T-helper 17 cell (primary cell): ENCODE measurements around the gene TSC2. TPM values are rescaled to one million over a fixed set of nuclear protein-coding genes. Genes with fewer than 3 reads are reported as not detected.
"Not testable (repeated sequence)": the region's sequence is repeated elsewhere in the genome, so short reads cannot be mapped to it uniquely, and the experiment has no call there.

ENCODE experiments used
- ATAC-seq: fragments of 150-1000 bp; cut with Tn5 transposase; 2 replicates; pipeline ENCODE4 v1.10.0; 2021; ENCODE audit warnings: mild to moderate bottlenecking, moderate library complexity
- DNase-seq, 3 donors: peaks; one replicate each; pipeline versions ENCODE4 v3.0.0 to v3.0.0-alpha.2; 2020 to 2021
- H3K9me3 ChIP-seq: one replicate; pipeline ENCODE4 v1.7.0; 2013; ENCODE audit warnings: low read length, mild to moderate bottlenecking; ENCODE audit not compliant: control insufficient read depth, poor library complexity, severe bottlenecking
- H3K27ac Mint-ChIP-seq: one replicate; pipeline ENCODE4 v1.8.0; 2022; ENCODE audit warnings: mild to moderate bottlenecking, moderate library complexity, mixed read lengths
- H3K27me3 Mint-ChIP-seq: one replicate; pipeline ENCODE4 v1.8.0; 2022; ENCODE audit warnings: mixed read lengths
- H3K36me3 Mint-ChIP-seq: one replicate; pipeline ENCODE4 v1.8.0; 2022; ENCODE audit warnings: low read depth, mixed read lengths
- H3K4me1 Mint-ChIP-seq: one replicate; pipeline ENCODE4 v1.8.0; 2022; ENCODE audit warnings: mild to moderate bottlenecking, mixed read lengths
- H3K4me3 Mint-ChIP-seq: one replicate; pipeline ENCODE4 v1.8.0; 2022; ENCODE audit warnings: mild to moderate bottlenecking, moderate library complexity, mixed read lengths
- total RNA-seq, 4 donors: library from RNA in 2 of 4; stranded (reverse) in 2 of 4; gene quantifications; one replicate each; pipeline ENCODE4 v1.2.3 and lab custom pipeline; 2022 to 2026

Gene TSC2
- total RNA-seq, 2 donors from 2014 or later = 123 TPM

DNA sequence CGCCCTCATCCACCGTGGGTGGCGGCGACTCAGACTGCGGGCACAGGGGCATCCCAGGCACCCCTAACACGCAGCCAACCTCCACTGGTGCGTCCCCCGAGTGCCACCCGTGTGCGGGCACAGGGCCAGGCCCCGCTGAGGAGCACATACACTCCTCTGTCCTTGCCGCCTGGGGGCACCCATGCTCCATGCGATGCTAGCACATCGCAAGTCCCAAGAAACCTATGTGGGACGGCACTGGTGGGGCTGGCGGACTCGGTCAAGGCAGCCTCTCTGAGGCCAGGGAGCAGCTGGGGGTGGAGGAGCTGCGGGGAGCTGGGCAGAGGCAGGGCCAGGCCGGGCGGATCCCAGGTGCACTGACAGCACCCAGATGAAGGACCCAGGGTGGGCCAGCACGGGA lies 42.1 kb upstream of the TSC2 start:
- Mint-ChIP-seq H3K4me1 (peaks cover 25% of the 10 kb centered on the region), H3K4me3 (no peak overlapping the region), H3K27me3 (no peaks in the 10 kb centered on the region), H3K27ac (no peak overlapping the region), H3K36me3 (no peaks in the 10 kb centered on the region)
- DNase-seq (no peak), ATAC-seq (no peak)
- no peaks in the 10 kb centered on the region for H3K9me3 ChIP-seq

DNA sequence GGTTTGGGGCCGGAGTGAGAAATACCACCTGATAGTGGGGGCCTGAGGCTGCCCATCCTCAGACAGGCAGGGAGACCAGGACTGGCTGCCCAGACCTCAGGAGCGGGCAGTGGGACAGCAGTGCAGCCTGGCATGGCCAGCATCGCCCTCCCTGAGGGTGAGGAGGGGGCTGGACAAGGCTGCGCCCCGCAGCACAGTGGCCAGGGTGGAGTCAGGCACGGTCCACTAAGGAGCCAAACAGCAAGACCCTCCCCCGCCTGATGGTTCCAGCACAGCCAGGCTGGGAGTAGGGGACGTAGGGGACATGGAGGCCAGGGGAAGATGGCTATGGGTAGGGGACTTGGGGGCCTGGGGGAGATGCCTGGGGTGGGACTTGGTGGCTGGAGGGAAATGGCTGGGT lies 41.5 kb upstream of the TSC2 start:
- no peaks in the 10 kb centered on the region for H3K9me3 ChIP-seq
- Mint-ChIP-seq H3K27me3 (no peaks in the 10 kb centered on the region), H3K27ac (peak overlapping the region; percentile 83), H3K36me3 (no peaks in the 10 kb centered on the region), H3K4me3 (peak overlapping the region; percentile 67), H3K4me1 (peaks cover 25% of the 10 kb centered on the region)
- no peak for DNase-seq
- ATAC-seq = no peak

DNA sequence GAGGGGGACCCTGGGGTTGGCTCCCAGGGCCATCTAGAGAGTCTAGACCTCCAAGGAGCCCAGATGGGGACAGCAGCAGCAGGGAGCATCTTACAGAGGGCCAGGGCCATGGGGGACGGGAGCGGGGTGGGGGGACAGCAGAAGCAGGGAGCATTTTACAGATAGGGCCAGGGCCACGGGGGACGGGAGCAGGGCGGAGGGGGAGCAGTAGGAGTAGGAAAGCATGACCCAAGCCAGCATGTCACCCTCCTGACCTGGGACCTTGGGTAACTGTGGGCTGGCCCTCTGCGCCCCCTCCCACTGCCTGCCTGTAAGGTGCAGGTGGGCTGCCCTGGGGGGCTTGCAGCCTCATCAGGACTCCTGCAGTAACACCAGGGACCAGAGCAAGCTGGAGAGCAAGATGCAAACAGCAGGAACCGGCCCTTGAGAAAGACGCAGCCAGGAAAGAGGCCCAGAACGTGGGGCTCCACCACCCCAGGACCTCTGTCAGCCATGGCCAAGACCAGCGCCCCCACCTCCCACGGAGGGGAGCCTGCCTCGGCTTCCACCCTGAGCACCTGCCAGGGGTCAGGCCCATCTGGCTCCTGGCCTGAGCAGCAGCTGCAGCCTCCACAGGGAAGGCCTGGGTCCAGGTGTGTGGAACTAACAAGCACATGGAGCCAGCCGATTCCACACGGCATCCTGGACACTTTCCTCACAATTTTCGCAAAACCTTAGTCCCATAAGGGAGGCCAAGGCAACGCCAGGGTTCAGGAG lies 40.5 kb upstream of the TSC2 start:
- Mint-ChIP-seq H3K4me1 (peaks cover 25% of the 10 kb centered on the region), H3K27me3 (no peaks in the 10 kb centered on the region), H3K4me3 (peak overlapping the region; percentile 88), H3K36me3 (no peaks in the 10 kb centered on the region), H3K27ac (peak overlapping the region; percentile 83)
- DNase-seq (no peak), ATAC-seq (no peak)
- no peaks in the 10 kb centered on the region for H3K9me3 ChIP-seq

DNA sequence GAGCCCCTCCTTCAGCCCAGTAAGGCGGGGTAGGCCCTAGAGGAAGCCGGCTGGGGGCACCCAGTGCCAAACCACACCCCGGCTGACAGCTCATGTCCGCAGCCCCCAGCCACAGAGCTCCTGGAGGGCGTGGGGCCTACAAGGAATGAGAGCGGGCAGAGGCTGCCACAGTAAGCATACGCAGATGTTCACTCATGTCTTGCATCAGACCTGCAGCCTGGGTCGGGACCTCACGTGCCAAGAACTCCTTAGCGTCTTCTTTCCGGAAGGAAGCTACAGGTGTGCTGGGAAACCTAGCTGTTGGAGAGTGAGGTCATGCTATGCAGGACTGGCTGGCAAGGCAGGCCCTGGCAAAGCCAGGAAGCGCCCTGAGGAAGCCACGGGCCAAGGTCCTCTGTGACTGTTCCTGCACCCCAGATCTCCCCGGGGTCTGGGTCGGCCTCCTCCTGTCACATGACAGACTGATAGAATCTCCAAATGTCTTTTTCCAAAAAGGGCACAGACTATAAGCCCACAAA lies 39.7 kb upstream of the TSC2 start:
- peak overlapping the region; percentile 83 for H3K27ac Mint-ChIP-seq
- H3K4me1 Mint-ChIP-seq = peaks cover 25% of the 10 kb centered on the region
- no peaks in the 10 kb centered on the region for H3K9me3 ChIP-seq
- no peak for ATAC-seq
- no peaks in the 10 kb centered on the region for H3K27me3 Mint-ChIP-seq
- H3K36me3 Mint-ChIP-seq = no peaks in the 10 kb centered on the region
- no peak for DNase-seq
- H3K4me3 Mint-ChIP-seq = peak overlapping the region; percentile 88

DNA sequence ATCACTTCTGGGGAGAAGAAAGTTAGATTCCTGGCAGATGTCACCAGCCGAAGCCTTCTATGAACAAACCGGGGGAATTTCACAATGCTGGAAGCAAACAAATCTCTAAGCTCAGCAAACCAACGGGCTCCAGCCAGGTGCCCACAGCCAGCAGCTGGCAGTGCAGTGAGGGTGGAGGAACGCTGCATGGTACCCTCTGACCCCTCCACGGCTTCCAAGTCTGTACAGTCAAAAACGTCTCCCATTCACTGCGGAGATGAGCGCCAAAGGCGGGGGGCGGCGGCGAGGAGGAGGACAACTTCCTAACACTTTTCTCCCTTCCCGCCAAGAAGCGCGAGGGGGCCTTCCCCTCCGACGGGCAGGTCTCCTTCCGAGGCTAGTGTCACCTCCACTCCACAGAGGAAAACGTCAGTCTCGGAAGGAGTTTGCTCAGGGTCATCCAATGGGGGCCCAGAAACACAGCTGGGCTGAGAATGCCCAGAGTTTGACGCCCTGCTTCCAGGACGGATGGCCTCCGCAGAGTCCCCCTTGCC lies 39.1 kb upstream of the TSC2 start:
- Mint-ChIP-seq H3K27ac (peak overlapping the region; percentile 83), H3K4me3 (peak overlapping the region; percentile 88), H3K4me1 (peaks cover 25% of the 10 kb centered on the region), H3K36me3 (no peaks in the 10 kb centered on the region), H3K27me3 (no peaks in the 10 kb centered on the region)
- no peak for DNase-seq
- H3K9me3 ChIP-seq = no peaks in the 10 kb centered on the region
- ATAC-seq = no peak

DNA sequence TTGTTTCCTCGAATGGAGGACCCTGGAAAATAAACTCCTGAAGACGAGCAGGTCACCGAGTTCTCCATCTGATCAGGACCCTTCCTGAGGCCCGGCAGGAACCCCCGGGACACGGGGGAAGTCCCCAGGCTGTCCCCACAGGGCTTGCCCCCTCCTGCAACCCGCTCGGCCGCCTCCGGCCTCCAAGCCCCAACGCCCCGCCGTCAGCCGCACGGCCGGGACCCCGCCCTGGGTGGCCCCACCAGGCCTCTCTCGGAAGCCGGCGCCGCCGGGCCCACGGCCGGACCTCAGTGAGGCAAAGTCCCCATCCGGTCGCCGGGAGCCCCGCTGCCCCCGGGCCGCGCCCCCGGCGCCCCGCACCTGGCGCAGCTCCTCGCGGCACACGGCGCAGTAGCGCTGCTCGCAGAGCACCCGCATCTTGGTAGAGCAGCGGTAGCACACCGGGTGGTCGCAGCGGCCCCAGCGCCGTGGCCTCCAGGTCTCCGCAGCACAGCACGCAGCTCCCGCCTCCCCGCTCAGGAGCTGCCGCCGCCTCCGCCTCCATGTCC lies 38.5 kb upstream of the TSC2 start:
- Mint-ChIP-seq H3K4me1 (peaks cover 25% of the 10 kb centered on the region), H3K27ac (peak overlapping the region; percentile 83), H3K4me3 (peak overlapping the region; percentile 88), H3K36me3 (no peaks in the 10 kb centered on the region), H3K27me3 (no peaks in the 10 kb centered on the region)
- no peaks in the 10 kb centered on the region for H3K9me3 ChIP-seq
- ATAC-seq (peak; percentile 54), DNase-seq (no peak)

DNA sequence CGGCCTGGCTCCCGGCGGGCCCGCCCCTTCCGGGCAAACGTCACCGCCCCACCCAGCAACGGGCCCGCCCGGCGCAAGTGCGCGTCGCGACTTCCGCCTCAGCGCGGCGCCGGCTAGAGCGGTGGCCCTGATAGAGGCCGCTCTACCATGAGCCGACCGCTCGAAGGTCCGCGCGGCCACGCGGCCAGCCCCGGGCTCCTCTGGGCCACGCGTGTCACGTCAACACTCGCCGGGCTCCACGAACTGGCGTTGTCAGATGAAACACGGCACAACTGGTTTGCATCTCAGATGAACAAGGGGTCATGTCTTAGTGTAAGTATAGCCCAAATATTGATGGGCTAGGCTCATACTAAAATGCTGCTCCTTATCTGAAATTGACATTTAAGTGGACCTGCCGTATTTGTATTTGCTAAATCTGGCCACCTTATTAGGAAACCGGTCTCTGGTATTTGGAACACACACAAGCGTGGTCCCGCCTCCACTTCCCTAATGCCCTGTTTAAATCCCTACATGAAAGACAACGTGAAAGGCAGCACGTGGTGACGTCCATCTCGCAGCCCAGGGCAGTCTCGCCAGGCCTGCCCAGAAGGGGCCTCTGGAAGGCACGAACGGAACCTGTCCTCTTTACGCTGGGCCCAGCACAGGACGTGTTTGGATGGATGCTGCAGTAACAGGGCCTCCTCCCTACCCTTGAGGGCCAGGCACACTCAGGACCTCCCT lies 37.8 kb upstream of the TSC2 start, which contains the start of gene ZNF598:
Gene ZNF598, minus strand, starts transcription at position 31 of the 720 bp plus-strand sequence.
- peak within 1 kb of the TSS; percentile 88 for H3K4me3 Mint-ChIP-seq

DNA sequence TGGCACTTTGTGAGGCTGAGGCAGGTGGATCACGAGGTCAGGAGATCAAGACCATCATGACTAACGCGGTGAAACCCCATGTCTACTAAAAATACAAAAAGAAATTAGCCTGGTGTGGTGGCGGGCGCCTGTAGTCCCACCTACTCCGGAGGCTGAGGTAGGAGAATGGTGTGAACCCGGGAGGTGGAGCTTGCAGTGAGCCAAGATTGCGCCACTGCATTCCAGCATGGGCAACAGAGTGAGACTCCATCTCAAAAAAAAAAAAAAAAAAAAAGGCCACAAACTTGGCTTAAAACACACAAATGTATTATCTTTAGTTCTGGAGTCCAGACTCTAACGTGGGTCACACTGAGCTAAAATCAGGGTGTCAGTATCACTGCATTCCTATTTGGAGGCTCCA lies 36.1 kb upstream of the TSC2 start:
- not testable (repeated sequence) for DNase-seq, H3K27me3 Mint-ChIP-seq, H3K4me3 Mint-ChIP-seq, H3K27ac Mint-ChIP-seq, H3K9me3 ChIP-seq, H3K36me3 Mint-ChIP-seq, ATAC-seq
- peaks cover 19% of the 10 kb centered on the region for H3K4me1 Mint-ChIP-seq

More for the DNA sequence above, 37.8 kb upstream of the TSC2 start, which contains the start of gene ZNF598:
- Mint-ChIP-seq H3K36me3 (no peaks in the 10 kb centered on the region), H3K27me3 (no peaks in the 10 kb centered on the region), H3K27ac (peak within 1 kb of the TSS; percentile 91), H3K4me1 (peaks cover 23% of the 10 kb centered on the region)
- ATAC-seq (peak; percentile 96), DNase-seq (peak; percentile 72 to 79 (median 72))
- H3K9me3 ChIP-seq = no peaks in the 10 kb centered on the region

DNA sequence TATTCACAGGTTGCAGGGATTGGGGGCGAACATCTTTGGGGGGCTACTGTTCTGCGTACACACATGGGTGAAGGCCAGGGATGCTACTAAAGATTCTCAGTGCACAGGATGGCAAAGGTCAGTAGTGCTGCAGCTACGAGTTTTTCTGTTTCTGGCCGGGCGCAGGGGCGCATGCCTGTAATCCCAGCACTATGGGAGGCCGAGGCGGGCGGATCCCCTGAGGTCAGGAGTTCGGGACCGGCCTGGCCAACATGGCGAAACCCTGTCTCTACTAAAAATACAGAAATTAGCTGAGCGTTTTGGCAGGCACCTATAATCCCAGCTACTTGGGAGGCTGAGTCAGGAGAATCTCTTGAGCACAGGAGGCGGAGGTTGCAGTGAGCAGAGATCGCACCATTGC lies 34.3 kb upstream of the TSC2 start:
- no peak for ATAC-seq
- Mint-ChIP-seq H3K27me3 (peaks cover under 1% of the 10 kb centered on the region), H3K4me3 (no peak overlapping the region), H3K4me1 (peaks cover 7% of the 10 kb centered on the region), H3K36me3 (no peaks in the 10 kb centered on the region), H3K27ac (no peak overlapping the region)
- no peak for DNase-seq
- no peaks in the 10 kb centered on the region for H3K9me3 ChIP-seq

DNA sequence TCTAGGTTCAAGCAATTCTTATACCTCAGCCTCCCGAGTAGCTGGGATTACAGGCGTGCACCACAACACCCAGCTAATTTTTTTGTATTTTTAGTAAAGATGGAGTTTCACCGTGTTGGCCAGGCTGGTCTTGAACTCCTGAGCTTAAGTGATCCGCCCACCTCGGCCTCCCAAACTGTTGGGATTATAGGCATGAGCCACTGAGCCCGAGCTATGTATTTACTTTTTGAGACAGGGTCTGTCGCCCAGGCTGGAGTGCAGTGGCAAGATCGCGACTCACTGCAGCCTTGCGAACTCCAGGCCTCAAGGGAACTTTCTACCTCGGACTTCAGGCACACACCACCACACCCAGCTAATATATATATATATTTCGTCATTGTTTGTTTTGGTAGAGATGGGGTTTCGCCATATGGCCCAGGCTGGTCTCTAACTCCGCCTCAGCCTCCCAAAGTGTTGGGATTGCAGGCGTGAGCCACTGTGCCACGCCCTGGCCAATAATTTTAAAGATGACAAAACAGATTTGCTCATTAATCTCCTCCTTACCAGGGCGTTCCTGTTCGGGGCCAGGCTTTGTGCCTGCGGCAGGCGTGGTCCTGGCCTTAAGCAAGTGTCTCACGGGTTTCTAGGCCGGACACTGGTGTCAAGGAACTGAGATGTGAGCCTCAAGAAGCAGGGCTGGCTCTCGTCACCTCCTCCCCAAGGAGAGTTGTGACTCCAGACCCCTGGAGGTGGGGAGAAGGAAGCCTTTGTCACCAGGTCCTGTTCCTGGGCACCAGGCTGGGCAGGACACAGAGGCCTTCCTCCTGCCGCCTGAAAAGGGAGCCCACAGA lies 32.5 kb upstream of the TSC2 start:
- H3K9me3 ChIP-seq = no peaks in the 10 kb centered on the region
- DNase-seq (no peak), ATAC-seq (no peak)
- Mint-ChIP-seq H3K4me3 (no peak overlapping the region), H3K4me1 (no peaks in the 10 kb centered on the region), H3K36me3 (peaks cover 2% of the 10 kb centered on the region), H3K27ac (no peak overlapping the region), H3K27me3 (peaks cover 6% of the 10 kb centered on the region)

DNA sequence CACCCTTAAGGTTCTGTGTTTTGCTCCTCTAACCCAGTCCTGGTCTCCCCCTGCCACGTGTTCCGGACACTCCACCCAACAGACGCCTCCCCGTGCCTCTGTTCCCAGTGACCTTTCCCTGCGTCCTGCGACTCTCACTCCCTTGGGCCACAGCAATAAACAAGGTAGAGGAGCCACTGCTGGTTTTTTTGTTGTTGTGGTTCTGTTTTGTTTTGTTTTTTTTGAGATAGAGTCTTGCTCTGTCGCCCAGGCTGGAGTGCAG lies 31.9 kb upstream of the TSC2 start:
- peaks cover 2% of the 10 kb centered on the region for H3K36me3 Mint-ChIP-seq
- DNase-seq (no peak), ATAC-seq (no peak)
- no peaks in the 10 kb centered on the region for H3K4me1 Mint-ChIP-seq
- H3K27ac Mint-ChIP-seq = no peak overlapping the region
- no peak overlapping the region for H3K4me3 Mint-ChIP-seq
- H3K27me3 Mint-ChIP-seq = peaks cover 11% of the 10 kb centered on the region
- no peaks in the 10 kb centered on the region for H3K9me3 ChIP-seq

DNA sequence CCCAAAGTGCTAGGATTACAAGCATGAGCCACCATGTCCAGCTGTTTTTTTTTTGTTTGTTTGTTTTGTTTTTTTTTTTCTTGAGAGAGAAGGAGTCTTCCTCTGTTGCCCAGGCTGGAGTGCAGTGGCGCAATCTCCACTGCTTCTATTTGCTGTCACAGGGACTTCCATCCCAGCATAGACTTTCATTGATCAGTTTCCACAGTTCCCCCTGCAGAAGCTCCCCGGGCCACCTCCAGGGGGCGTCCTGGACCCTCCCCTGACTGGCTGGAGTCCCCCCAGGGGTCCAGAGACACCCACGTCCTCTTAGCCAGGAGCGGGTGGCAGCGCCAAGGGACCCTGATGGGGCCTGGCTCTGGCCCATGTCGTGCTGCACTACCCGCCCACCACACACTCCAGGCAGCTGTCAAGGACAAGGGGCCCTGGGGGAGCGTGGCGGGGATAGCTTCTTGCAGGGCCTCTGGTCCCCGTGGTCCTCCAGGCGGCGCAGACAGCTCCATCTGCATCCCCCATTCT lies 31.3 kb upstream of the TSC2 start:
- H3K36me3 Mint-ChIP-seq = peaks cover 2% of the 10 kb centered on the region
- H3K4me3 Mint-ChIP-seq = no peak overlapping the region
- ATAC-seq (no peak), DNase-seq (no peak)
- H3K4me1 Mint-ChIP-seq = no peaks in the 10 kb centered on the region
- H3K27me3 Mint-ChIP-seq = peaks cover 12% of the 10 kb centered on the region
- H3K9me3 ChIP-seq = no peaks in the 10 kb centered on the region
- H3K27ac Mint-ChIP-seq = no peak overlapping the region
